ENCODE data around the gene FHIP2A.
"Not testable (repeated sequence)": the region's sequence is repeated elsewhere in the genome, so short reads cannot be mapped to it uniquely, and the experiment has no call there.

The FHIP2A gene

GRCh38 chr10:114816308-114816707, 5.3 kb upstream of the FHIP2A start:
- DNase-seq = no peak

GRCh38 chr10:114819322-114819721, 2.3 kb upstream of the FHIP2A start:
- no peak for DNase-seq

DNA sequence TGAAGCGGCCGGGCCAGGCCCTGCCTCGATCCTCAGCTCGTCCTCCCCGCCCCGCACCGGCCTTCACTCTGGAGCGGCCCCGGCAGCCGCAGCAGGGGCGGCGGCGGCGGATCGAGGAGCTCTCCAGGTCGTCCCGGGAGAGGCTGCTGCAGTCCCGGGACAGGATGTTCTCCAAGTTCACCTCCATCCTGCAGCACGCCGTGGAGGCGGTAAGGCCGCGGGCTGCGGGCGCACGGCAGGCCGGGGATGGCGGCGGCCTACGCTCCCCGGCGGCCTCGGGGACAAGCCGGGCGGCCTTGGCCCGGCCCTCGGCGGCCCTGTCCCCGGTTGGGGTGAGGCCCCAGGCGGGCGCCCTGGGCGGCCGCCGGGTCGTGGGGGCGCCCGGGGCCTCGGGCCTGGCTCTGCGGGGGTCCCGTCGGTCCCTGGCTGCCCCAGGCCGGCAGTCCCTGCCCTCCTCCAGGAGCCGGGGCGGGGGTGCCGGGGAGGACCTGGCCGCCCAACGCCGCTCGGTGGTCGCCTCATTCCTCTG, 399 bp downstream of the FHIP2A start:
- DNase-seq = peak in 1 of 2 experiments; percentile 22

- DNase-seq = peak; percentile 4 to 14
Observed at GRCh38 chr10:114822444-114823076, 980 bp downstream of the FHIP2A start.

DNA sequence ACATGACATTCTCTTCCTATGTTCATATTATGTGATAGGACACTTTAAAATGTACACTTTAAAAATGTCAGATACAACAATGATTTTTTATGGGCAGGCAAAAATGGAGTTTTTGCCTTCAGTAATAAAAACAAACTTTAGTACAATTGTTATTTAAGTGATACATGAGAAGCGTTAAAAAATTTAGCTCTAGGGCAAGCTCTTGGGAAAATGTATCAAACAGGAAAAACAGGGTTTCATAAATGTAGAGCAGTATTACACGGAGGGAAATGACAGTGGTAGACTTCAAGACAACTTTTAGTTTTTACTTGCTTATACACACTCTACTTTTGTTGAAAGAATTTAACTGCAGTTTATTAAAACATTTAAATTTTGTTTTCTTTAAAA, 1.5 kb downstream of the FHIP2A start:
- no peak for DNase-seq

DNA sequence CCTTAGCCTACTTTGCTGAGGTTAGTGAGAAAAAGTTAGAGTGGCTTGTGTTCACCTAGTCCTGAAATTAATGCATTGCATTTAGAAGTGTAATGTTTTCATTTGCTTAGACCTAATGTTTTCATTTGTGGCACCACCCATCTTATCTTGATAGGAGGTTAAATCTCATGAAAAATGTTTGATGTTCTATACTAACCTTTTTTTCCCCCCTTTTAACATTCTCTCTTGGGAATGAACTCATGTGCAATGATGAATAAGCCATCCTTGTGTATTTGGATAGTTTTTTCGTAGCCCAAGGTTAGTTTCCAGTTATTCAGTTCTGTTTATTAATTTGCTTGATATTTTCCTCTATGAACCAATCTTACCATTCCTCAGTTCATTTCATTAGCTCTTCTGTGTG, 2.8 kb downstream of the FHIP2A start:
- no peak for DNase-seq

DNA sequence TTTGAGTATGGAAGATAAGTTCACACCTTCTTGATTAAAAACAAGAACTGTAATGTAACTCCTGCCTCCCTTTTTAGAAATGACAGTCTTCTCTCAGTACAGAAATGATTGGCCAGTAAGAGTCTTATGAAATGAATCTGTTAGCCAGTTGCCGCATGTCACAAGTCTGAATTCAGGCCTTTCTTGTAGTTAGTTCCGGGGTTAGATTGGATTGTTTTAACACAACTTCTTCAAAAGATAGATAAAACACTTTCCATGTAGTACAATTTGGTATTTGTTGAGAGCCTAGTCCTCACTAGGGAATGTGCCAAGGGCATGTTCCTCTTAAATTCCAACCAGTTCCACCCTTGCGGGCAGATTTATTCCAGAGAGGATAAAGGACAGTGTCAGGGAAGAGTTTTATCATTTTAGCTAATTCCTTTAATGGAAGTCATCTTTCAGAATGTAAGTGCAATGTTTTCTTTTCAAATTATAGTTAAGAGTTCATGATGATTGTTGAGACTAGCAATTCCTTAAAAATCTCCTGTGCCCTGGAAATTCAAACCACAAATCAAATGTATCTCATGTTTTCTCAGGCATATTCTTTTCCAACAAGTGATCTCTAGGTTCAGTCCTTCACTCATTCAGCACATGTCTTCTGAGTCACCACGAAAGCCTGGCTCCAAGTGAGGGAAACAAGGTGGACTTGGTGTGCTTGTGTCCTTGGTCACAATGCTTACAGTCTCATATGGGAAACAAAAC, 4.1 kb downstream of the FHIP2A start:
- no peak for DNase-seq

DNA sequence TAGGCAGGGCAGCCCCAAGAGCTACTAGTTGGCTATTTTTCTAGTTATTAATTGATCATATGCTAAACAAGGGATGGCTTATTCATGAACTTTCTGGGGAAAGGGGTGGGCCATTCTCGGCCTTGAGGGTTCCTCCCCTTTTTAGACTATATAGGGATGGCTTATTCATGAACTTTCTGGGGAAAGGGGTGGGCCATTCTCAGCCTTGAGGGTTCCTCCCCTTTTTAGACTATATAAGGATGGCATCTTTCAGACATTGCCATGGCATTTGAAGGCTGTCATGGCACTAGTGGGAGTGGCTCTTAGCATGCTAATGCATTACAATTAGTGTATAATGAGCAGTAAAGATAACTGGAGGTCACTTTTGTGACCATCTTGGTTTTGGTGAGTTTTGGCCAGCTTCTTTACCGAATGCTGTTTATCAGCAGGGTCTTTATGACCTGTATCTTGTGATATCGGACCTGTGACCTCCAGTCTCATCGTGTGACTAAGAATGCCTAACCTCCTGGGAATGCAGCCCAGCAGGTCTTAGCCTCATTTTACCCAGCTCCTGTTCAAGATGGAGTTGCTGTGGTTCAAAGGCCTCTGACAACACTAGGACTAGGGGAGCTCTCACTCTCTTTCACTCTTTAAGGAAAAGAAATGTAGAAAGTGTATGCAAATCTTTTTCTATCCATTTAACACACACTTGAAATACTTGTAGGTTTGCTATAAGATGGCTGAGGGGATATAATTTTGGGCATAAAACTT, 7.8 kb downstream of the FHIP2A start:
- DNase-seq = no peak

GRCh38 chr10:114831186-114831867, 9.7 kb downstream of the FHIP2A start:
- DNase-seq = no peak

GRCh38 chr10:114837690-114838089, 16.1 kb downstream of the FHIP2A start:
- DNase-seq = no peak

GRCh38 chr10:114839901-114840300, 18.3 kb downstream of the FHIP2A start:
- DNase-seq = no peak

DNA sequence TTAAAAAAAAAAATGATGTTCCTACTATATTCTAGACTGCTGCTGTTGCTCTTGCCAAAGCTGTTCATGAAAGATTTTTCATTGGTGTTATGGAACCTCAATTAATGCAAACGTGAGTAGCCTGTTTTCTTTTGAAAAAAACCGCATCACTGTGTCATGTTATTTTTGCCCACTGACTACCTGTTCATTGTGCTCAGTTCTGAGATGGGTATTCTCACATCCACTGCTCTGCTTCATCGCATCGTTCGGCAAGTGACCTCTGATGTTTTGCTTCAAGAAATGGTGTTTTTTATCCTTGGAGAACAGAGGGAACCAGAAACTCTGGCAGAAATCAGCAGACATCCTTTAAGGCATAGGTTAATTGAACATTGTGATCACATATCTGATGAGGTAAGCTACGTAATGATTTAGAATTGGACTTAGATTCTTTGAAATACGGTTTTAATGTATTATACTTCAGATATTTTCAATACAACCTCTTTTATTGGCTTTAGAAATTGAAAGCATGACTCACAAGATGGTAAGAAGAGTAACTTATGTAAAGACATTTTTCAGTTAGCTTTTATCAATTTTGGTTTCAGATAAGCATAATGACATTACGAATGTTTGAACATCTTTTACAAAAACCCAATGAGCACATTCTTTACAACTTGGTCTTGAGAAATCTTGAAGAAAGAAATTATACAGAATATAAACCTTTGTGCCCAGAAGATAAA, 24.6 kb downstream of the FHIP2A start:
- DNase-seq = no peak

- DNase-seq = not testable (repeated sequence)
Observed at GRCh38 chr10:114847517-114847916, 25.9 kb downstream of the FHIP2A start.

DNA sequence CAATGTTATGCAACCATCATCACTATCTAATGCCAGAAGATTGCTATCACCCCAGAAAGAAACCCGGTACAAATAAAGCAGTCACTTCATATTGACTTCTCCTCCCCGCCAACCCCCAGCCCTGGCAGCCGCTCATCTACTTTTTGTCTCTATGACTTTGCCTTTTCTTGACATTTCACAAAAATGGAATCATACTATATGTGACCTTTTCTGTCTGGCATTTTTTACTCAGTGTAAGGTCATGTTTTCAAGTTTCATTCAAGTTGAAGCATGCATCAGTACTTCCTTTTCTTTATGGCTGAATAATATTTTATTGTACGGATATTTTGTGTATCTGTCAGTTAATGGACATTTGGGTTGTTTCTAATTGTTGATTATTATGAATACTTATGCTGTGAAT, 28.1 kb downstream of the FHIP2A start:
- no peak for DNase-seq

DNA sequence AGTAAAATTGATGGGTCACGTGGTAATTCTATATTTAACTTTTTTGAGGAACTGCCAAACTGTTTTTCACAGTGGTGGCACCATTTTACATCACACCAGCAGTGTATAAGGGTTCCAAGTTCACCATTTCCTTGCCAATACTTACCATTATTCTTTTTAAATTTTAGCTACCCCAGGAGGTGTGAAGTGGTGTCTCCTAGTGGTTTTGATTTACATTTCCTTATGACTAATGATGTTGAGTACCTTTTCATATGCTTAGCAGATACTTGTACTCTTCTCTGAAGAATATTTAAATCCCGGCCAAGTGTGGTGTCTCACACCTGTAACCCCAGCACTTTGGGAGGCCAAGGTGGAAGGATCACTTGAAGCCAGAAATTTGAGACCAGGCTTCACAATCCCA, 28.5 kb downstream of the FHIP2A start:
- DNase-seq = no peak

DNA sequence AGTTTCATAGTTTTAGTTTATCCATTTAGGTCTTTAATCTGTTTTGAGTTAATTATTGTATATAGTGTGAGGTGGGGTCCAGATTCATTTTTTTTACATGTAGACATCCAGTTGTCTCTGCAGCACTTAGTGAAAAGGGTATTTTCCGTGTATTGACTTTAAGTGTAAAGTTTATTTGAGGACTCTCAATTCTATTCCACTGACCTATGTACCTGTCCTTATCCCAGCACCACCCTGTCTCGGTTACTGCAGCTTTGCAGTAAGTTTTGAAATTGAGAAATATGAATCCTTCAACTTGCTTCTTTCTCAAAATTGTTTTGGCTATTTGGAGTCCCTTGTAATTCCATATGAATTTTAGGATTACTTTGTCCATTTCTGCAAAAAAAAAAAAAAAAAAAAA, 29.8 kb downstream of the FHIP2A start:
- no peak for DNase-seq

- DNase-seq = no peak
Observed at GRCh38 chr10:114852197-114852596, 30.6 kb downstream of the FHIP2A start.

GRCh38 chr10:114854906-114855305, 33.3 kb downstream of the FHIP2A start:
- DNase-seq = no peak

- DNase-seq = no peak
Observed at GRCh38 chr10:114855776-114856543, 34.4 kb downstream of the FHIP2A start.

DNA sequence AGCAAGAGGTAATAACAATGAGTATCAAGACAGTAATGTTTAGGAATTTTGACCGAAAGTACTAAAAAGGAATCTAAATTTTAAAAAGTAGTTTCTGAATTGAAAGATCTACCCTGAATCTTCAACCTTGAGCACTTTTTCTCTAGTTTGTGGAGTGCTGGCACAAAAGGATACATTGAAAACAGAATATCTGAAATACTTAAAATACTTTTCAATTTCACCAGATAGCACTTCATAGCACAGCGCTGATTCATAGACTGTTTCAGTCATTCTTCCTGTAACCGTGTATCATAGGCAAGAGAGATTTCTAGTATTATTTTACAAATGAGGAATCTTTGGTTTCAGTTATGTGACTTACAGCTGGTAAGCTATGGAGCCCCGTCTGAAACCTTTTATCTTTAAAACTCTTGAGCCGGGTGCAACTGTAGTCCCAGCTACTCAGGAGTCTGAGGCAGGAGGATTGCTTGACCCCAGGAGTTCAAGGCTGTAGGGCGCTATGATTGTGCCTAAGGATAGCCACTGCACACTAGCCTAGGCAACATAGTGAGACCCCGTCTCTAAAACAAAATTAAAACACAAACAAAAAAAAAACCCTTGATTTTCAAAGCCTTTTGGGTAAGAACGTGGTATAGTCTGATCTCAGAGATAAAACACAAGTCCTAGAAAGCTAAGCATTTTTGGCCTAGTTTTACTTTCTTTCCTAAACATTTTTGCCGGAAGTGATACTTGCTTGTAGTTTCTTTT, 35.1 kb downstream of the FHIP2A start:
- DNase-seq = no peak

- not testable (repeated sequence) for DNase-seq
Observed at GRCh38 chr10:114857288-114857565, 35.6 kb downstream of the FHIP2A start.
